AG04450 (cell line): Measurements from ENCODE around the gene FMC1. TPM values are rescaled to one million over a fixed set of nuclear protein-coding genes. Genes with fewer than 3 reads are reported as not detected.

Source experiments
- CTCF ChIA-PET: fragments of 300-600, 350-600 bp; formaldehyde crosslinking; extraction: SDS; loops from one replicate; lab custom pipeline; 2022; ENCODE audit warnings: antibody characterized with exemption, inconsistent platforms; lab: Charles Lee
- POLR2A ChIA-PET: fragments of 350-600 bp; formaldehyde crosslinking; extraction: SDS; loops from one replicate; lab custom pipeline; 2021; ENCODE audit warnings: antibody characterized with exemption, inconsistent platforms; lab: Yijun Ruan, JAX
- DNase-seq: peaks from one replicate; pipeline ENCODE4 v3.0.0-alpha.2; 2011; ENCODE audit warnings: low read depth, low spot score
- H3K27ac ChIP-seq: one replicate; pipeline ENCODE4 v1.5.1; 2012; ENCODE audit warnings: low read depth, low read length, control low read depth
- H3K27me3 ChIP-seq: one replicate; pipeline ENCODE4 v1.6.0; 2012; ENCODE audit warnings: low read length; ENCODE audit not compliant: control insufficient read depth, insufficient read depth
- H3K4me3 ChIP-seq: 2 replicates; pipeline ENCODE4 v1.5.1; 2011; ENCODE audit warnings: mild to moderate bottlenecking, low read depth, low read length, control low read depth
- H3K9me3 ChIP-seq: 2 replicates; pipeline ENCODE4 v1.5.1; 2012; ENCODE audit warnings: low read length; ENCODE audit not compliant: control insufficient read depth, insufficient read depth
- polyA plus RNA-seq: library from polyadenylated mRNA; depleted of rRNA; stranded (reverse); fragments of >200 nt; gene quantifications from 2 replicates; pipeline ENCODE4 v1.2.3, GENCODE V29; 2011
- TF ChIP-seq, protein P1 (sequence below): IDR thresholded peaks from 2 replicates; pipeline ENCODE4 v1.5.1; 2011; ENCODE audit warnings: low read depth, low read length, control low read depth, inconsistent platforms

The FMC1 gene
- polyA plus RNA-seq, 1 experiment, result 8.8 TPM

DNA sequence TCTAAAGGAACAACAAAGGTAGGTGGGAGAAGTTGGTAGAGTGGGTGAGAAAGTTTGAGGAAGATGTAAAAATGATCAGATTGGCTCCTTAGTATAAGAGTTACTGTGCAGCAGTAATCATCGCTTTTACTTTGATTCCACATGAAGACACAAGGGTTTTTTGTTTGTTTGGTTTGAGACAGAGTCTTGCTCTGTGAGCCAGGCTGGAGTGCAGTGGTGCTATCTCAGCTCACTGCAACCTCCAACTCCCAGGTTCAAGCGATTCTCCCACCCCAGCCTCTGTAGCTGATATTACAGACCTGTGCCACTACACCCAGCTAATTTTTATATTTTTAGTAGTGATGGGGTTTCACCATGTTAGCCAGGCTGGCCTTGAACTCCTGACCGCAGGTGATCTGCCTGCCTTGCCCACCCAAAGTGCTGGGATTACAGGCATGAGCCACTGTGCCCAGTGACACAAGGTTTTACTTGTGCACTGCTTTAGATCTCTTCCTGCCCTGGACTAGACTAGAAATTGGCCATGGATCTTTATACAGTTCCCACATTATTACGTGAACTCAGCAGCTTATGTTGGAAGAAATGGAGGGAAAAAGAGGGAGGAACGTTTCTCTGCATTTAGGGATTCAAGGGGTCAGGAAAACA, 29.3 kb downstream of the FMC1 start:
- TF ChIP-seq, protein P1, sequence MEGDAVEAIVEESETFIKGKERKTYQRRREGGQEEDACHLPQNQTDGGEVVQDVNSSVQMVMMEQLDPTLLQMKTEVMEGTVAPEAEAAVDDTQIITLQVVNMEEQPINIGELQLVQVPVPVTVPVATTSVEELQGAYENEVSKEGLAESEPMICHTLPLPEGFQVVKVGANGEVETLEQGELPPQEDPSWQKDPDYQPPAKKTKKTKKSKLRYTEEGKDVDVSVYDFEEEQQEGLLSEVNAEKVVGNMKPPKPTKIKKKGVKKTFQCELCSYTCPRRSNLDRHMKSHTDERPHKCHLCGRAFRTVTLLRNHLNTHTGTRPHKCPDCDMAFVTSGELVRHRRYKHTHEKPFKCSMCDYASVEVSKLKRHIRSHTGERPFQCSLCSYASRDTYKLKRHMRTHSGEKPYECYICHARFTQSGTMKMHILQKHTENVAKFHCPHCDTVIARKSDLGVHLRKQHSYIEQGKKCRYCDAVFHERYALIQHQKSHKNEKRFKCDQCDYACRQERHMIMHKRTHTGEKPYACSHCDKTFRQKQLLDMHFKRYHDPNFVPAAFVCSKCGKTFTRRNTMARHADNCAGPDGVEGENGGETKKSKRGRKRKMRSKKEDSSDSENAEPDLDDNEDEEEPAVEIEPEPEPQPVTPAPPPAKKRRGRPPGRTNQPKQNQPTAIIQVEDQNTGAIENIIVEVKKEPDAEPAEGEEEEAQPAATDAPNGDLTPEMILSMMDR, result no peak
- no peak overlapping the region for H3K27ac ChIP-seq
- ChIA-PET POLR2A (no interaction called here), CTCF (interaction anchor here (1.7 kb wide), 1 partner anchor 64 kb away, joined by 9 read pairs; no protein-coding TSS in a partner anchor)
- H3K4me3 ChIP-seq, result no peak overlapping the region
- no peaks in the 10 kb centered on the region for H3K27me3 ChIP-seq
- no peak for DNase-seq
- no peaks in the 10 kb centered on the region for H3K9me3 ChIP-seq

DNA sequence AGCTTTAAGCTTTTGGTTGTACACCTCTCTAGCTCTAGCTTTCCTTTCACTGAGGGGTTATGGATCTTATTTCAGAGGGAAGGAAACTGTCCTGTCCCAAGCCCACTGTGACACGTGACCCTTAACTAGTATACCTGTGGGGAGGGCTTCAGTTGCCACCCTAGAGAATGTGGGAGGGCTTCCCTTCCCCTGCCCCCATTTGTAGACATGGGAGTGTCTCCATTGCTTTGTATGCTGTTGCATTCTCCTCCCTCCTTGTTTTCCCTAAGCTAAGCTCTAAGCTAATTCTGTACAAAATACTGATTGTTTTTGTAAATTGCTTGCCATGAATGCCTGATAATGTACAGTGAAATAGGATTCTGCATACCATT, 29.8 kb downstream of the FMC1 start:
- ChIA-PET CTCF (interaction anchor here (1.7 kb wide), 1 partner anchor 64 kb away, joined by 9 read pairs; no protein-coding TSS in a partner anchor), POLR2A (no interaction called here)
- H3K27ac ChIP-seq, result no peak overlapping the region
- H3K4me3 ChIP-seq, result no peak overlapping the region
- no peaks in the 10 kb centered on the region for H3K27me3 ChIP-seq
- no peaks in the 10 kb centered on the region for H3K9me3 ChIP-seq
- TF ChIP-seq, protein P1, result no peak
- DNase-seq, result no peak

DNA sequence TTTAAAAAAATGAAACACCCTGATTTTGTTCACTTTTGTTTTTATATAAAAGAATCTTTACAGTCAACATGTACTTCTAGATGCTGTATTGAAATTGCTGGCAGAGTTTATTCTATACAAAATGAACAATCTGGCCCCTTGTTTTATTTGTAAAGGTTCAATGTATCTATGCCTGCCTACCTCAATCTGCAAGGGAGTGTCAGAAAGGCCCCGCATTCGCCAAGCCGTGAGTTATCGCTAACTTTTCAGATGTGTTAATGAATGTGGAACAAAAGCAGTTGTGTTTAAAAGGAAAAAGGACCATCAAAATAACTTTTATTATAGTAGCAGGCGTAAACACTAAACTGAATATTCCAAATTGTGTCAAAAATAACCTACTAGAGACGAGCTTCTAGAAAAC, 33.1 kb downstream of the FMC1 start:
- H3K4me3 ChIP-seq, result no peak overlapping the region
- CTCF ChIA-PET, result interaction anchor here (1.2 to 2.6 kb wide), 2 partner anchors 15 to 60 kb away, joined by 4 to 16 read pairs; partner anchors contain the start of gene LUC7L2
- POLR2A ChIA-PET, result no interaction called here
- no peaks in the 10 kb centered on the region for H3K27me3 ChIP-seq
- TF ChIP-seq, protein P1, result no peak
- H3K27ac ChIP-seq, result no peak overlapping the region
- no peaks in the 10 kb centered on the region for H3K9me3 ChIP-seq
- no peak for DNase-seq

DNA sequence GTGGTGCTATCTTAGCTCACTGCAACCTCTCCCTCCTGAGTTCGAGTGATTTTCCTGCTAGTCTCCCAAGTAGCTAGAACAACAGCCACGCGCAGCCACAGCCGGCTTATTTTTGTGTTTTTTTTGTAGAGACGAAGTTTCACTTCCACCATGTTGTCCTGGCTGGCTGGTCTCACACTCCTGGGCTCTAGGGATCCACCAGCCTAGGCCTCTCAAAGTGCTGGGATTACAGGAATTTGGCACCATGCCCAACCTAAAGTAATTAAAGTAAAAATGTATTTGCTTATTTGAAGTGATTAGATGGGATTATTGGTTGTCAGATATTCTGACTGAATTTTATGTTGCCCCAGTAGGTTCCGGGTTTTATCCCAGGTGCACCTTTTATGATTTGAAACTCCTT, 41.3 kb downstream of the FMC1 start:
- TF ChIP-seq, protein P1, result no peak
- POLR2A ChIA-PET, result no interaction called here
- no peak overlapping the region for H3K27ac ChIP-seq
- no peaks in the 10 kb centered on the region for H3K9me3 ChIP-seq
- CTCF ChIA-PET, result no interaction called here
- no peak overlapping the region for H3K4me3 ChIP-seq
- DNase-seq, result no peak
- H3K27me3 ChIP-seq, result no peaks in the 10 kb centered on the region

DNA sequence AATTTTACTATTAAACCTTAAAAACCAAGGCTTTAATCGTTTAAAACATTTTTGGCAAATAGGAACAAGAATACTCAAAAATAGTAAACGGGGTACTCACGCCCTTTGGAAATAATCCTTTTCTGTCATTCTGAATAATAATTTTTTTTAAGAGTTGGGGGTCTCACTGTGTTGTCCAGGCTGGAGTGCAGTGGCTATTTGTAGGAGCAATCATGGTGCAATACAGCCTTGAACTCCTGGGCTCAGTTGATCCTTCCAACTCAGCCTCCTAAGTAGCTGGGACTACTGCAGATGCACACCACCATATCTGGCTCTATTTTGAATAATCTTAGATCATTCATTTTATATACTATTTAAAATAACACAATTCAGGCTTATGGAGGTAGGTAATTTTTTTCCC, 43.5 kb downstream of the FMC1 start:
- Histone ChIP-seq H3K4me3 (no peak overlapping the region), H3K27ac (no peak overlapping the region), H3K27me3 (no peaks in the 10 kb centered on the region), H3K9me3 (no peaks in the 10 kb centered on the region)
- ChIA-PET CTCF (interaction anchor here (0.8 to 1.2 kb wide), 3 partner anchors 12 to 59 kb away, joined by 4 to 6 read pairs (median 5); no protein-coding TSS in a partner anchor), POLR2A (interaction anchor here (0.6 kb wide), 1 partner anchor 15 kb away, joined by 3 read pairs; no protein-coding TSS in a partner anchor)
- TF ChIP-seq, protein P1, result no peak
- no peak for DNase-seq
